GM19395 (cell line): ENCODE data around the gene CD180.

Experiments
- ATAC-seq: cut with Tn5 transposase; IDR thresholded peaks from one replicate; pipeline ENCODE4 v1.9.1; 2021; ENCODE audit warnings: mild to moderate bottlenecking, moderate library complexity; ENCODE audit not compliant: unreplicated experiment

Gene CD180

GRCh38 chr5:67163863-67164595 is 32.6 kb downstream of the CD180 start:
- no peak for ATAC-seq

DNA sequence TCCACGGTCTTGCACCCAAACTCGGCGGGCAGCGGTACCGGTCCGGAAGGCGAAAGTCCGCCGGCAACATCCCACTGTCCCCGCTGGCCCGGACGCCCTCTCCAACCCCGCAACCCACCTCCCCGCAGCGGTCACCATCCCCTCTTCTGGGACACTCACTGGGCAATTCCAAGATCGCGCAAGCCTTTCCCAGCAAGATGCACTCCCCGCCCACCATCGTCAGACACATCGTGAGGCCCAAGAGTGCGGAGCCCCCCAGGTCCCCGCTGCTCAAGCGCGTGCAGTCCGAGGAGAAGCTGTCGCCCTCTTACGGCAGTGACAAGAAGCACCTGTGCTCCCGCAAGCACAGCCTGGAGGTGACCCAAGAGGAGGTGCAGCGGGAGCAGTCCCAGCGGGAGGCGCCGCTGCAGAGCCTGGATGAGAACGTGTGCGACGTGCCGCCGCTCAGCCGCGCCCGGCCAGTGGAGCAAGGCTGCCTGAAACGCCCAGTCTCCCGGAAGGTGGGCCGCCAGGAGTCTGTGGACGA is 33.3 kb downstream of the CD180 start:
- ATAC-seq: no peak

DNA sequence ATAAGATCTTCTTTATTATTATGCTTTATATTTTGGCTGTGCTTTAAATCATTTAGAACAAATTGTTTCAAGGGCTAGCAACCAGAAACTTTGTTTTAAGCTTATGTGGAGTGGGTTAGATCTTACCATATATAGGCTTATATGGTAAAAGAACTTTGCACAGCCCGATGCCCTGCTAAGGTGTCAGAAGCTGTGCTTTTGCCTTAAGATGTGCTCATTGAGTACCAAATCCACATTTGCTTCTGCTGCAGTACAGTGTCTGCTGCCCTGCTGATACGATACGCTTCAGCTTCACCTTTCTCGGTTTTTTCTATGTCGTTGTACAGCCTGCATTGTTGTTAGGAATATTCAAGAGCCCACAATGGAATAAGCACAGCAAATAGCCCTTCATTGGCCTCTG is 34.8 kb downstream of the CD180 start:
- ATAC-seq: no peak

GRCh38 chr5:67160985-67161384 is 35.6 kb downstream of the CD180 start:
- ATAC-seq: no peak

DNA sequence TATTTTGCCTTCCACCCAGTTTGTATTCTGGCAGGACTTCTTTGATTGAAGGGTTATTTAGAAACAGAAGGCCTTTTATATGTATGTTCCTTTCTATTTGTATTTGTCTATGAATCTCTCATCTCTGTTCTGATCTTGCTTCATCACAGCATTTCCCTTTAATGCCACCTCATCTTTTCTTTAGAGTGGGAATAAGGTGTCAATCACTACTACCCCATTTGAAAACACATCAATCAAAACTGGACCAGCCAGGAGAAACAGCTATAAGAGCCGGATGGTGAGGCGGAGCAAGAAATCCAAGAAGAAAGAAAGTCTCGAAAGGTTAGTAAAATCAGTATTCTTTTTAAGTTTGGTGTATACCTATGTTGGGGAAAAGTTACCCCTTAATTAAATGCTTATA is 36.3 kb downstream of the CD180 start:
- no peak for ATAC-seq

- peak; percentile 85 for ATAC-seq
Measured at GRCh38 chr5:67156976-67157583, 39.5 kb downstream of the CD180 start.

DNA sequence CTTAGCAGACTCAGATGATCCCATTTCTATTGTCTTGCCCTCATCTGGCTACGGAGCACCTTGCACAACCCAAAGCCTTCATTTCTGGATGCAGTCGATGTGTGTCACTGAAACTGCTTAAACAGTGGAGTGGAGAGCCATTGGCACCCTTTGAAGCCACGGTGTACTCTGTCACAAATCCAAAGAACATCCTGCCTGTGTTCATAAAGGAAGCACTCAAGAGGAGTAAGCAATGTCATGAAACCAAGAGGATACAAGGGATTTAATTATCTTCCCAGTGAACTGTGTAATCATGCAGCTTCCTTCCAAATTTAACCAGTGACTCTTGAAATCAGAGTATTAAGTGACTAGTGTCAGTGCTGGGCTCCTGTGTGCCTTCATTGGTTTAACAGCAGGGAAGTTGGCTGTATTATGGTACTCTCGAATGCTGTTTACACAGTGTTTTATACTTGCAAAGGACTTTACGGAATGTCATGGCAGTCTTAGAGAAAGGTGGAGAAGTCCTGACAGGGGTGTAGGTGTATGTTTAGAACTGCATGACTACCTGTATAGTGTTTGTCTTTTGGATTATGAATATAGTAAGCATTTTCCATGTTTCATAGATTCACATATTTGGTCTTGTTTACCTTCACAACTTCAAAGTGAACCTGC is 41.9 kb downstream of the CD180 start:
- ATAC-seq: no peak

DNA sequence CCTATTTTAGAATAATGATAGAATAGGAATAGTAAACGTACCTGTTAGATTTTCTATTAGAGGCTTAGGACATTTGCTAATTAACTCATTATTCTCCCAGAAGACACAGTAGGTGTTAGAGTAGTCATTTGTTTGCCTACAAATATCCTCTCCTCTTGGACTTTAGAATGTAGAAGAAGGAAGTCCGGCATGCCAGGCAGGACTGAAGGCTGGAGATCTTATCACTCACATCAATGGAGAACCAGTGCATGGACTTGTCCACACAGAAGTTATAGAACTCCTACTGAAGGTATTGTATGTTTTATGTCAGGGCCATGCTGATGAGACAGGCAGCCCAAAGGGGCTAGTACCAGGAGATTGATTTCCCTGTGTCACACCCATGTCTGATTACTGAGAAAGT is 43.3 kb downstream of the CD180 start:
- ATAC-seq: no peak

- no peak for ATAC-seq
Measured at GRCh38 chr5:67152400-67152799, 44.2 kb downstream of the CD180 start.

DNA sequence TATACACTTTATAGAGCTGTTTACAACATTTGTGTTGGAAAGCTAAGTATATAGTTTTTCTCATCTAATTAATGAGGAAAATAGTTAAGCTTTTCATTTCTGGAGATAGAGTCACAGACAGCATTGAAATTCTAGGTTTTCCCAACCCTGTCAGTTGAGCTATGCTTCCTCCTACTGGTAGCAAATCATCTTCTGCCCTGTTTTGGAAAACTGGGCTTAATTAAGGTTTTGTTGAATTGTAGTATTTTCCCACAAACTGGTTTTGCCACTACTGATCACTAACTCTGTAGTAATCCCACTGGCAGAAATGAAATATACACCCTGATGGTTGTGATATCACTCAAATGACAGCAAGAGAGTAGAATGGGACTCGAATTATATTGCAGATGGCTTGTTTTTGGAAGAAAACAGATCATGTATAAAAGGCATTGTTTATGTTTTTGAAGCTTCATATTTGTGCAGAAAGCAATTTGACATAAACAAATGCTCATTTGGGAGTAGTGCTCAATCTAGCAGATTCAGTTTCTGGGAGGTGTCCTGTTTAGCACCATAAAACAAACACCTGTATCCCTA is 46.6 kb downstream of the CD180 start:
- no peak for ATAC-seq

GRCh38 chr5:67149057-67149950 is 47.3 kb downstream of the CD180 start:
- ATAC-seq: no peak

- ATAC-seq: no peak
Measured at GRCh38 chr5:67147760-67148159, 48.8 kb downstream of the CD180 start.

GRCh38 chr5:67146981-67147380 is 49.6 kb downstream of the CD180 start:
- ATAC-seq: no peak

- no peak for ATAC-seq
Measured at GRCh38 chr5:67146574-67146973, 50.0 kb downstream of the CD180 start.

DNA sequence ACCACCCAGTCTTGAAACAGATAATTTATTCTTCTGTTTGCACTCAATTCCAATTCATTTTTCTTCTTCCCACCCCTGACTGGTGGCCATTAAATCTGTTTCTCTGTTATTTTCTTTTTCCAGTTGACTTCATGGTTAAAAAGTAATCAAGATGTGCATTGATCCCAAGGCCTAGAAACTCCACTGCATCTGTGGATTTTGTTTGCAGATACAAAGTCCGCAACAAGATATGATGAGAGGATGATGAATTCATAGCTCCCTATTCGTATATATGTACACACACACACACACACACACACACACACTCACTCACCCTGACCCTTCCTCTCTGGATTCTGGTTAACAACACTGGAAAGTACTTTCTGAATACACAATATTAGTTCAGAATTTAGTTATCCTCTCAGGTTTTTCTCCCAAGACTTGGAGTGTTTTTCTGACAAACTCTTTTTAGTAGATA is 52.4 kb downstream of the CD180 start:
- ATAC-seq: no peak

GRCh38 chr5:67143549-67143948 is 53.0 kb downstream of the CD180 start:
- ATAC-seq: no peak

- no peak for ATAC-seq
Measured at GRCh38 chr5:67142816-67143215, 53.8 kb downstream of the CD180 start.

- ATAC-seq: no peak
Measured at GRCh38 chr5:67141644-67142043, 55.0 kb downstream of the CD180 start.

DNA sequence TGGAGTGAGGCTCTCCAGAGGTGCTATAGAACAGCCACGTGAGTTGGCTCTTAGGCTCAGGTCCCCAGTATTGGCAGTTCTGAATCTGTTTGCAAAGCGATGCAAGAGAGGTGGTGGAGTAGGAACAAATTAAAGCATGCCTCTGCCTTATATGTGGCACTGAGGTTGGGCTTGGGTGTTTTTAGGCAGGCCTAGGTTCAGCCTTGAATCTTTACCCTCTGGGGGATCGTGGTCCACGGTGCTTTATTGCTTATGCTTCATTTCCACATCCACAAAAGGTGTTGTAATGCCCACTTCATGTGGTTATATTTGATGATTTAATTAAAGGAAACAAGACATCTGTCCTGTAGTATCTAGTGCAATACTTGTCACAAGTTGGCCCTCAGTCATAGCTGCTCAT is 56.2 kb downstream of the CD180 start:
- ATAC-seq: no peak

DNA sequence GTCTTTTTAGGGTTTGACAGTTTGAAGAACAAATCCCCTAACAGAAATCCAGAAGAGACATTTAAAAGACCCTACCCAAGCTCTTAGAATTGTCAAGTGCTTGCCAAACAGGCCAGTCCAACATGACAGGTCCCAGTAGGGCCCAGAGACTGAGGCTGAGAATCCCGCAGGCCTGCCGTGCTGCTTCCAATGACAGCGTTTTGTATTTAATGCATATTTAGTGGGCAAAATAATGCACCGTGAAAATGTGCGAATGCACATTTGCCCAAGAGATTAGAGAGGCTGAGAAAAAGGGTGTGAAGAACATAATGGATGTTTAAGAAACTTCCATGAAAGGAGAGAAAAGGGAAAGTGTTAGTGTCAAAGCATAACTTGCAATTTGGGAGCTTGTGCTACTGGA is 57.6 kb downstream of the CD180 start:
- no peak for ATAC-seq
